GM12878 (cell line): ENCODE results near the gene MAPK8. TPM values are rescaled to one million over a fixed set of nuclear protein-coding genes. Genes with fewer than 3 reads are reported as not detected.

Source experiments
- ATAC-seq: fragments of 200-7000 bp; cut with Tn5 transposase; 3 replicates; pipeline ENCODE4 v1.9.1; 2020; ENCODE audit warnings: mild to moderate bottlenecking, moderate library complexity
- BruUV-seq: library from RNA; stranded (reverse); fragments of 400-500 nt; replicated peaks from 2 replicates; lab custom pipeline; 2021; lab: Mats Ljungman, UMichigan
- CTCF ChIA-PET: fragments of 300-600 bp; sonication (Branson Sonifier 250); formaldehyde crosslinking; extraction: SDS; loops from one replicate; lab custom pipeline; 2021; ENCODE audit warnings: inconsistent platforms; lab: Yijun Ruan, JAX
- POLR2A ChIA-PET: fragments of 350-600 bp; formaldehyde crosslinking; extraction: SDS; loops from one replicate; lab custom pipeline; 2021; ENCODE audit warnings: inconsistent platforms; lab: Charles Lee
- RAD21 ChIA-PET: fragments of 300-600 bp; sonication (Branson Sonifier 250); formaldehyde crosslinking; loops from one replicate; lab custom pipeline; 2023; ENCODE audit warnings: antibody characterized with exemption; ENCODE audit not compliant: unreplicated experiment; lab: Charles Lee
- SMC1A ChIA-PET: fragments of 300-600 bp; sonication (Branson Sonifier 250); formaldehyde crosslinking; loops from one replicate; lab custom pipeline; 2023; ENCODE audit not compliant: unreplicated experiment, uncharacterized antibody; lab: Charles Lee
- DNase-seq: peaks from one replicate; pipeline ENCODE4 v3.0.0-alpha.2; 2011; ENCODE audit warnings: low read depth, low spot score
- FAIRE-seq: peaks from 3 replicates; lab custom pipeline; 2011; peaks lifted over from hg19 to GRCh38; lab: Jason Lieb, UNC
- H2AFZ ChIP-seq: 2 replicates; pipeline ENCODE4 v1.6.0; 2011; ENCODE audit warnings: low read depth, low read length, control low read depth; ENCODE audit not compliant: control insufficient read depth
- H3K27ac ChIP-seq: 2 replicates; pipeline ENCODE4 v1.5.1; 2011; ENCODE audit warnings: control low read depth; ENCODE audit not compliant: control insufficient read depth, insufficient read depth
- H3K27me3 ChIP-seq, 2 experiments: replicated peaks in 1 of 2; 2 replicates each; pipeline versions ENCODE4 v1.6.0 to v1.6.1; 2011; ENCODE audit warnings: low read length in 1 of 2; ENCODE audit not compliant: control insufficient read depth in 2 of 2, insufficient read depth in 2 of 2
- H3K36me3 ChIP-seq, 2 experiments: 2 replicates each; pipeline ENCODE4 v1.5.1; 2011; ENCODE audit warnings: low read length in 1 of 2; ENCODE audit not compliant: control insufficient read depth in 2 of 2, insufficient read depth in 2 of 2
- H3K4me1 ChIP-seq: 2 replicates; pipeline ENCODE4 v1.6.1; 2011; ENCODE audit warnings: mild to moderate bottlenecking, low read length, moderate library complexity, mixed read lengths; ENCODE audit not compliant: control insufficient read depth, insufficient read depth
- H3K4me2 ChIP-seq: 2 replicates; pipeline ENCODE4 v1.6.0; 2011; ENCODE audit warnings: control low read depth; ENCODE audit not compliant: control insufficient read depth, insufficient read depth
- H3K4me3 ChIP-seq: fragments of 200-600 bp; sonication (generic); 2 replicates; pipeline ENCODE4 v1.5.1; 2016
- H3K79me2 ChIP-seq: 2 replicates; pipeline ENCODE4 v1.6.0; 2011; ENCODE audit warnings: low read length; ENCODE audit not compliant: control insufficient read depth, insufficient read depth
- H3K9ac ChIP-seq: 2 replicates; pipeline ENCODE4 v1.8.0; 2011; ENCODE audit warnings: low read length, control low read depth, mixed read lengths; ENCODE audit not compliant: control insufficient read depth, insufficient read depth
- H3K9me3 ChIP-seq: replicated peaks from 3 replicates; pipeline ENCODE4 v1.5.1; 2011; ENCODE audit warnings: mild to moderate bottlenecking, low read length; ENCODE audit not compliant: control insufficient read depth, insufficient read depth
- H4K20me1 ChIP-seq: 2 replicates; pipeline ENCODE4 v1.6.0; 2011; ENCODE audit not compliant: control insufficient read depth, insufficient read depth
- CHD2 ChIP-seq: IDR thresholded peaks from 2 replicates; pipeline ENCODE4 v1.6.1; 2011; ENCODE audit warnings: low read depth, low read length, improper control_type of control experiment, borderline replicate concordance
- CREM ChIP-seq: IDR thresholded peaks from 2 replicates; pipeline ENCODE4 v1.6.1; 2014; ENCODE audit warnings: antibody characterized with exemption, low read depth
- EZH2 ChIP-seq: IDR thresholded peaks from 2 replicates; pipeline ENCODE4 v1.6.1; 2012; ENCODE audit warnings: low read depth, mild to moderate bottlenecking, control low read depth, inconsistent platforms, low read length, borderline replicate concordance; ENCODE audit not compliant: control insufficient read depth
- GATAD2B ChIP-seq: fragments of 450-650 bp; conservative IDR thresholded peaks from 2 replicates; pipeline ENCODE4 v1.6.1; 2017; ENCODE audit warnings: low read depth, mild to moderate bottlenecking, moderate library complexity
- NR2C2 ChIP-seq: IDR thresholded peaks from 2 replicates; pipeline ENCODE4 v1.6.1; 2011; ENCODE audit warnings: borderline replicate concordance, low read depth; ENCODE audit not compliant: control insufficient read depth, insufficient read length
- POLR2AphosphoS2 ChIP-seq: IDR thresholded peaks from 2 replicates; pipeline ENCODE4 v1.6.1; 2011; ENCODE audit warnings: low read depth, mild to moderate bottlenecking, low read length, improper control_type of control experiment, moderate library complexity
- ZNF622 ChIP-seq: fragments of 450-650 bp; IDR thresholded peaks from 2 replicates; pipeline ENCODE4 v1.6.1; 2017; ENCODE audit warnings: mild to moderate bottlenecking, inconsistent platforms
- WGBS: methylation state at CpG from one replicate; pipeline ENCODE4 v1.1.6; 2016; ENCODE audit warnings: low lambda C conversion rate; ENCODE audit not compliant: insufficient replicate concordance, insufficient coverage; ENCODE audit errors: missing lambda C conversion rate; 5-methylcytosine and 5-hydroxymethylcytosine counted together
- in situ Hi-C: fragments of 300-500 bp; cut with MboI; formaldehyde crosslinking; loops from 9 replicates; pipeline ENCODE4 v1.14.3; 2018; ENCODE audit warnings: mixed read lengths
- intact Hi-C: fragments of 100-400 bp; cut with micrococcal nuclease; formaldehyde crosslinking; loops from one replicate; pipeline ENCODE4 v1.14.2; 2022; ENCODE audit not compliant: unreplicated experiment
- polyA plus RNA-seq, 11 experiments: library from polyadenylated mRNA; depleted of rRNA in 4 of 11; unstranded in 6 of 11; stranded (reverse) in 5 of 11; fragments of >200 nt; fragmentation: Nextera tagmentation in 4 of 11; fragmentation: Illumina TruSeq in 1 of 11; extraction: Ambion mirVana in 4 of 11; extraction: Trizol in 1 of 11; gene quantifications; 1 replicate in 1 of 11; 2 replicates in 10 of 11; pipeline versions ENCODE4 v1.2.1 to v1.2.3, GENCODE V29; 2011 to 2016; ENCODE audit warnings: inconsistent platforms in 2 of 11, missing spikeins in 2 of 11, low read depth in 1 of 11
- total RNA-seq, 4 experiments: library from RNA; depleted of rRNA in 3 of 4; stranded (reverse); fragments of >200 nt in 3 of 4; fragmentation: Illumina TruSeq in 1 of 4; extraction: Trizol in 1 of 4; gene quantifications; 2 replicates each; pipeline versions ENCODE4 v1.2.1 to v1.2.3, GENCODE V29; 2013 to 2021
- TF ChIP-seq, protein P1 (sequence below): IDR thresholded peaks from 2 replicates; pipeline ENCODE4 v1.6.1; 2011; ENCODE audit warnings: low read depth, mild to moderate bottlenecking, low read length, moderate library complexity, borderline replicate concordance; ENCODE audit errors: extremely low read depth
- TF ChIP-seq, protein P2 (sequence below): IDR thresholded peaks from 2 replicates; pipeline ENCODE4 v1.6.1; 2011; ENCODE audit warnings: borderline replicate concordance, low read depth, mild to moderate bottlenecking, moderate library complexity, low read length; ENCODE audit not compliant: insufficient read depth, poor library complexity, severe bottlenecking

MAPK8 gene
- total and polyA plus RNA-seq, 10 of the 15 experiments (the other 5 are each of a cell fraction or from before 2014, with no cell fraction given), result 3.9 to 102 (median 40.0) TPM

DNA sequence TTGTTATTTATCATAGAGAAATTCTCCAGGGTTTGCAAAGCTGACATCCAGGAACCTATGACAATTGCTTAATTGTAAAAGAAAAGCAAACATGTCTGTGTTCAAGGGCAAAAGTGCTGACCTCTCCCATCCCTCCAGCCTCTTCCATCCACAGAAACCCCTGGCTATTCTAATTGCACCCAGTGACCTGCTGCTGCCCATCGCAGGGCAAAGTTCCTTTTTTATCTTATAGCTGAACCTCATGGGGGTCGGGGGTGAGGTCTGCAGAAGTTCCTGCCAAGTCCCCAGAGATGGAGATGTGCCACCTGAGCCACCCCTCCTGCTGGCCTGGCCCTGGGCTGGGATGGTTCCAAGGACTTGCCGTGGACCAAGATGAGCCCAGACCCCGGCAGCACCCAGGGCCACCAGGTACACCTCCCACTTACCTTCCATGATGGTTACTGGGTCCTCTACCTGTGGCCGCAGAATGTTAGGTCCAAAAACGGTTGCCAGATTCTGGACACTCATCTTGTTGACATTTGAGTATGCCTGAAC, 146.5 kb downstream of the MAPK8 start:
- in situ Hi-C loops (no loop called here), intact Hi-C loops (no loop called here)
- SMC1A ChIA-PET, result no interaction called here
- H3K9ac ChIP-seq, result no peak overlapping the region
- ATAC-seq, result no peak
- no peaks in the 10 kb centered on the region for H3K36me3 ChIP-seq
- no peak for FAIRE-seq
- WGBS, result 37% methylated on average over 6 of the region's 6 CpGs
- no peak overlapping the region for H3K27ac ChIP-seq
- DNase-seq, result no peak
- no peaks in the 10 kb centered on the region for H4K20me1 ChIP-seq
- no TSS peak for BruUV-seq
- no peak for TF ChIP-seq EZH2
- TF ChIP-seq CREM, result no peak
- TF ChIP-seq POLR2AphosphoS2, result no peak
- TF ChIP-seq, protein P1, sequence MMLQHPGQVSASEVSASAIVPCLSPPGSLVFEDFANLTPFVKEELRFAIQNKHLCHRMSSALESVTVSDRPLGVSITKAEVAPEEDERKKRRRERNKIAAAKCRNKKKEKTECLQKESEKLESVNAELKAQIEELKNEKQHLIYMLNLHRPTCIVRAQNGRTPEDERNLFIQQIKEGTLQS, result no peak
- TF ChIP-seq, protein P2, sequence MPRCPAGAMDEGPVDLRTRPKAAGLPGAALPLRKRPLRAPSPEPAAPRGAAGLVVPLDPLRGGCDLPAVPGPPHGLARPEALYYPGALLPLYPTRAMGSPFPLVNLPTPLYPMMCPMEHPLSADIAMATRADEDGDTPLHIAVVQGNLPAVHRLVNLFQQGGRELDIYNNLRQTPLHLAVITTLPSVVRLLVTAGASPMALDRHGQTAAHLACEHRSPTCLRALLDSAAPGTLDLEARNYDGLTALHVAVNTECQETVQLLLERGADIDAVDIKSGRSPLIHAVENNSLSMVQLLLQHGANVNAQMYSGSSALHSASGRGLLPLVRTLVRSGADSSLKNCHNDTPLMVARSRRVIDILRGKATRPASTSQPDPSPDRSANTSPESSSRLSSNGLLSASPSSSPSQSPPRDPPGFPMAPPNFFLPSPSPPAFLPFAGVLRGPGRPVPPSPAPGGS, result no peak
- TF ChIP-seq CHD2, result no peak
- TF ChIP-seq ZNF622, result no peak
- no peak for TF ChIP-seq NR2C2
- no peak for TF ChIP-seq GATAD2B
- TF ChIP-seq, all 136 proteins: peak for 0
- Histone ChIP-seq H2AFZ (no peak overlapping the region), H3K27me3 (no peaks in the 10 kb centered on the region; a peak in 1 of 4 replicates), H3K4me3 (no peak overlapping the region), H3K4me1 (no peaks in the 10 kb centered on the region), H3K9me3 (no peaks in the 10 kb centered on the region), H3K79me2 (no peaks in the 10 kb centered on the region), H3K4me2 (no peak overlapping the region)
- CTCF ChIA-PET, result no interaction called here
- RAD21 ChIA-PET, result no interaction called here
- POLR2A ChIA-PET, result no interaction called here
